Motor neuron (in vitro differentiated cells): Measurements from ENCODE around the gene CDH4. TPM values are rescaled to one million over a fixed set of nuclear protein-coding genes. Genes with fewer than 3 reads are reported as not detected.

Experiments
- ATAC-seq, 8 experiments: fragments of 200-7000 bp; cut with Tn5 transposase; replicated peaks in 6 of 8; 2 replicates each; pipeline ENCODE4 v1.8.0; 2021; ENCODE audit warnings: mild to moderate bottlenecking in 8 of 8, moderate library complexity in 8 of 8
- H3K27ac ChIP-seq, 2 donors: fragments of 250-450 bp; sonication (Bioruptor Pico); 2 replicates each; pipeline ENCODE4 v1.9.0; 2021; ENCODE audit warnings: antibody characterized with exemption in 2 of 2, mild to moderate bottlenecking in 2 of 2, moderate library complexity in 1 of 2
- H3K4me1 ChIP-seq, 2 donors: fragments of 250-450 bp; sonication (Bioruptor Pico); replicated peaks in 1 of 2; 2 replicates each; pipeline ENCODE4 v1.6.1; 2021; ENCODE audit warnings: antibody characterized with exemption in 2 of 2, mild to moderate bottlenecking in 2 of 2, moderate library complexity in 1 of 2
- H3K4me3 ChIP-seq, 5 donors: fragments of 250-450 bp; sonication (Bioruptor Pico); 2 replicates each; pipeline ENCODE4 v1.9.0; 2021; ENCODE audit warnings: antibody characterized with exemption in 5 of 5, mild to moderate bottlenecking in 5 of 5, moderate library complexity in 4 of 5
- WGBS, 10 experiments: fragments of 450-650 bp; shearing (Covaris generic); methylation state at CpG; one replicate each; pipeline ENCODE4 v1.0.0; 2022; 5-methylcytosine and 5-hydroxymethylcytosine counted together
- in situ Hi-C, 9 experiments: fragments of 400-800 bp; cut with MboI; loops; one replicate each; pipeline ENCODE4 v1.15.0; 2021; ENCODE audit warnings: low sequenced_read_pairs in 9 of 9, low pct_unique_long_range_greater_than_20kb in 2 of 9; ENCODE audit not compliant: unreplicated experiment in 9 of 9
- total RNA-seq, 8 experiments: library from RNA; unstranded; fragments of 300-600 nt; gene quantifications; 2 replicates each; pipeline versions ENCODE4 v1.2.3 to v1.2.4, GENCODE V29; 2022

CDH4 gene
- total RNA-seq, 8 experiments from 2014 or later: 2.4 to 41.6 (median 12.9) TPM

DNA sequence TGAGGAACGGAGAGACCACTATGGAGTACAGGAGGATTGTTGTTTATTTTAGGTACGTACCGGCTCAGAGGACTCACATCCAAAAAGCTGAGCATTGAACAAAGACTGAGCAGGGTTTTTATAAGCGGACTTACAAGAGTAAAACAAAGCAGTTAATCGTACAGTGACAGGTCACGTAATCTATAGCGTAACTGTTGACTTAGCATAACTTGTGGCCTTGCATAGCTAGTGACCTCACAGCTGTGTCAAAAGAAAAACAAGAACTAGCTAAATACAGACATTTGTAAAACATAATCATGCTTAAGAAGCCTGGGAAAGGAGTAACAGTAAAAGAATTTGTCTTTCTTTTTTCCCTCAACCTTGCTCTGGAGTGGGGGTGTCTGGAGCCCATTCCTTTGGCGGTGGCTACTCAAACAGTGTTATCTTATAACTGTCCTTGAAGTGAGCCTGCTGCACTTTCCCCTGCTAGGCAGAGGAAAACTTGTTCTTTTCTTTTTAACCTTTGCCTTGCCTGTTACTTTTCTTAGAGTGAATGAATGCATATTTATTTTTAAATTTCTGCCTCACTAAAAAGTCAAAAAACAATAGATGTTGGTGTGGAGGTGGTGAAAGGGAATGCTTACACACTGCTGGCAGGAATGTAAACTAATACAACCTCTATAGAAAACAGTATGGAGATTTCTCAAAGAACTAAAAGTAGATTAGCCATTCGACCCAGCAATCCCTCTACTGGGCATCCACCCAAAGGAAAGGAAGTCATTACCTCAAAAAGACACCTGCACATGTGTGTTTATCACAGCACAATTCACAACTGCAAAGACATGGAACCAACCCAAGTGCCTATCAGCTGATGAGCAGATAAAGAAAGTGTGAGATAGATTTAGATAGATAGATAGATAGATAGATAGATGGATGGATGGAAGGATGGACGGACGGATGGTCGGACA is 704.6 kb downstream of the CDH4 start:
- Histone ChIP-seq H3K27ac (no peak overlapping the region), H3K4me1 (peaks cover 7 to 15% of the 10 kb centered on the region in 2 donors), H3K4me3 (no peak overlapping the region)
- 10 to 84% (median 68%) methylated on average over 4 to 11 of the region's 12 CpGs for WGBS, 10 experiments
- in situ Hi-C loops: no loop called here
- no peak for ATAC-seq

GRCh38 chr20:61957961-61958715 is 706.1 kb downstream of the CDH4 start:
- WGBS, 10 experiments: 8 to 100% (median 74%) methylated on average over 1 to 11 of the region's 12 CpGs
- in situ Hi-C loops: no loop called here

GRCh38 chr20:61958773-61959700 is 707.0 kb downstream of the CDH4 start:
- ATAC-seq: peak in 7 of 8 experiments; percentile 27 to 86 (median 52)
- Histone ChIP-seq H3K27ac (no peak overlapping the region), H3K4me3 (no peak overlapping the region), H3K4me1 (peaks cover 0 to 5% of the 10 kb centered on the region in 2 donors)
- WGBS, 10 experiments: 36 to 100% (median 73%) methylated on average over 1 to 19 of the region's 22 CpGs; no CpG with 5 or more reads in 2 of the 10 experiments
- in situ Hi-C loops: no loop called here

More at GRCh38 chr20:61957961-61958715, 706.1 kb downstream of the CDH4 start:
- H3K4me1 ChIP-seq: peaks cover 0 to 5% of the 10 kb centered on the region in 2 donors
- H3K27ac ChIP-seq: no peak overlapping the region
- H3K4me3 ChIP-seq: no peak overlapping the region
- ATAC-seq: no peak

DNA sequence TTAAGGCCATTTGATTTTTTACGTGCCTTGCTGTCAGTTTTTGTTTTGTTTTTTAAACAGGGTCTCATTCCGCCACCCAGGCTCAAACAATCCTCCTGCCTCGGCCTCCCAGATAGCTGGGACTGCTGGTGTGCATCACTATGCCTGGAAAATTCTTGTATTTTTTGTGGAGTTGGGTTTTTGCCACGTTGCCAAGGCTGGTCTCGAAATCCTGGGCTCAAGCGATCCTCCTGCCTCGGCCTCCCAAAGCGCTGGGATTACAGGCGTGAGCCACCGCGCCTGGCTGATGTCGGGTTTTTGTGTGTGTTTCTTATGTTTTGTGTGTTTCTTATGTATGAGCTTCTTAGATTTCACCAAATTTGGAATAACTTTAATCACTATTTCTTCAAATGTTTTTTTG is 708.8 kb downstream of the CDH4 start:
- 44 to 100% (median 92%) methylated on average over 3 to 11 of the region's 12 CpGs for WGBS, 10 experiments
- Histone ChIP-seq H3K4me1 (peaks cover 0 to 14% of the 10 kb centered on the region in 2 donors), H3K4me3 (no peak overlapping the region), H3K27ac (no peak overlapping the region)
- no peak for ATAC-seq
- in situ Hi-C loops: no loop called here

- H3K4me1 ChIP-seq: peaks cover 0 to 16% of the 10 kb centered on the region in 2 donors
- no peak overlapping the region for H3K4me3 ChIP-seq
- ATAC-seq: no peak
- in situ Hi-C loops: no loop called here
- WGBS, 10 experiments: 0 to 78% (median 40%) methylated on average over 1 to 6 of the region's 9 CpGs; no CpG with 5 or more reads in 4 of the 10 experiments
- H3K27ac ChIP-seq: no peak overlapping the region
Observed at GRCh38 chr20:61963149-61963548, 711.1 kb downstream of the CDH4 start.

- Histone ChIP-seq H3K4me1 (peaks cover 0 to 16% of the 10 kb centered on the region in 2 donors), H3K27ac (no peak overlapping the region), H3K4me3 (no peak overlapping the region)
- WGBS, 10 experiments: 20 to 100% (median 87%) methylated on average over 1 to 6 of the region's 8 CpGs; no CpG with 5 or more reads in 2 of the 10 experiments
- ATAC-seq: no peak
- in situ Hi-C loops: no loop called here
Observed at GRCh38 chr20:61963885-61964674, 712.0 kb downstream of the CDH4 start.

GRCh38 chr20:61964675-61965605 is 712.9 kb downstream of the CDH4 start:
- ATAC-seq: peak in 7 of 8 experiments; percentile 10 to 53 (median 39)
- Histone ChIP-seq H3K4me1 (peaks cover 0 to 16% of the 10 kb centered on the region in 2 donors), H3K27ac (no peak overlapping the region), H3K4me3 (no peak overlapping the region)
- in situ Hi-C loops: no loop called here
- WGBS, 10 experiments: 7 to 100% (median 76%) methylated on average over 2 to 10 of the region's 41 CpGs; no CpG with 5 or more reads in 2 of the 10 experiments

DNA sequence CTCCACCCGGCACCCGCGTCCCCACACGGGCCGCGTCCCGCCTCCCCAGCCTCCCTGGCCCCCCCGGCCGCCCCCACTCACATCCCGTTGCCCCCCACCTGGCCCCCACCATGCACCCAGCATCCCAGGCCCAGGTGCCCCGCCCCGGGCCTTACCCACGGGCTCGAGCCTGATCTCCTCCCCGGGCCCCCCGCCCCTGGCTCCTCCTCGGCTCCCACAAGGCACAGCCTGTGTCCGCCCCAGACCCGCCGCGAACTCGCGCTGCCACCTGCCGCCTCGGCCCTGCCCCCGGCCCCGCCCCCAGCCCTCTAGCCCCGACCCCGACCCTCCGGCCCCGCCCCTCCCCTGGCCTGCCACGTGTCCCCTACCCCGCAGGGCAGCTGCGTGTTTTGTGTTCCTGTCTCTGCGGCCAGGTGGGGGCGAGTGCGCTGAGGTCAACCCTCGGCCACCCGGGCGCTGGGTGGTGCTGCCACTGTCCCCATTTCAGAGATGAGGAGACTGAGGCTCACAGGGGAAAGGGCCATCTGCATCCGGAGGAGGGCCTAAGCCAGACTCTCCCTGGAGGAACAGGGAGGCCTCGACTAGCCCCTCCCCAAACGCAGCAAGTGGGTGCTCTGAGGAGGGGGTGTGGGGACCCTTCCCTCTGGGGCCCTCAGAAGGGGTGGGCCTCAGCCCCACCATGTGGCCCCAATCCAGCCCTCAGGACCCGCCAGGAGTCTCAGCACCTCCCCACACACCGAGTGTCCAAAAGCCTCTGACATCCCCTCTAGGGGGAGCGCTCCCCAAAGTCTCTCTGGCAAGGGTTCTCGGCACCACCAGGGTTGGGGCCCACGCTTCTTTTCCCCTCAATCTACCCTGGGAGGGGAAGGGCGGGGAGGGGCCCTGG is 713.8 kb downstream of the CDH4 start:
- in situ Hi-C loops: no loop called here
- ATAC-seq: peak in 7 of 8 experiments; percentile 9 to 68 (median 31)
- Histone ChIP-seq H3K4me1 (peaks cover 0 to 16% of the 10 kb centered on the region in 2 donors), H3K27ac (no peak overlapping the region), H3K4me3 (no peak overlapping the region)
- no CpG with 5 or more reads among the region's 49 CpGs for WGBS, 10 experiments

DNA sequence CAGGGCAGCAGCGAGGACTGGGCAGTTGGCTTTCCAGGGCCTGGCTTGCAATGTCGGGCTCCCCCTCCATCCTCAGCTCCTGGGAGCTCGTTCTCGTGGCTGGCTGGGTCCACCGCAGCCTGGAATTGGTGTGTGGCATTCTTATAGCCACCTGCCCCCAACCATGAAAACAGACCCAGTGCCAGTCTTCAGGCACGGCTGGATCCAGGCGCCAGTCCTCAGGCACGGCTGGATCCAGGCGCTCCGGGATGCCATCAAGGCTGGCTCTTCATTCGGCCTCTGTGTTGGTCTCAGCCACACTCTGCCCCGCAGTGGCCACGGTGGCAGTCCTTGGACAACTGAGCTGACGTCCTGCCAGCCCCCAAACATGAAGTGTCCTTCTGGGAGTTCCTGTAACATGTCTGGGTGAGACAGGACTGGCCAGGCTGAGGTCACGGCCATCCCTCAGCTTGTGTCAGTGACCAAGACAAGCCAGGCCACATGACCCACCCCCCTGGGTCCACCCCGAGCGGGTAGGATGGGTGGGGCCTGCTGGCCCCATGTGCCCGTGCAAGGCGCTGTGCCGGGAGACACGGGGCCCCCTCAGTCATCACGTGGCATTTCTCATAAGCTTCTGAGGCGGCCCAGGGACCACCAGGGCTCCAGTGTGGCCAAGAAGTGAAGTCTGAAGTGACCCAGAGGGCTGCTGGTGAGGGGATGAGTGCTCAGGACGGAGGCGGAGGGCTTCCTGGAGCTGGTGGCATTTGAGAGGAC is 714.6 kb downstream of the CDH4 start:
- Histone ChIP-seq H3K27ac (no peak overlapping the region), H3K4me3 (no peak overlapping the region), H3K4me1 (peaks cover 0 to 16% of the 10 kb centered on the region in 2 donors)
- 0 to 91% (median 58%) methylated on average over 1 to 9 of the region's 25 CpGs; no CpG with 5 or more reads in 6 of the 10 experiments for WGBS, 10 experiments
- ATAC-seq: peak in 5 of 8 experiments; percentile 8 to 24 (median 14)
- in situ Hi-C loops: no loop called here

- no peak overlapping the region for H3K4me3 ChIP-seq
- in situ Hi-C loops: no loop called here
- peaks cover 0 to 16% of the 10 kb centered on the region in 2 donors for H3K4me1 ChIP-seq
- WGBS, 10 experiments: no CpG with 5 or more reads among the region's 7 CpGs
- no peak for ATAC-seq
- no peak overlapping the region for H3K27ac ChIP-seq
Observed at GRCh38 chr20:61967300-61967699, 715.2 kb downstream of the CDH4 start.
